A673 (cell line): ENCODE measurements around the gene LAMA3. TPM values are rescaled to one million over a fixed set of nuclear protein-coding genes. Genes with fewer than 3 reads are reported as not detected.

ENCODE experiments used
- BruUV-seq: library from RNA; stranded (reverse); fragments of 400-500 nt; replicated peaks from 2 replicates; lab custom pipeline; 2021; lab: Mats Ljungman, UMichigan
- CTCF ChIA-PET: fragments of 300-600 bp; sonication (Branson Sonifier 250); formaldehyde crosslinking; loops from one replicate; lab custom pipeline; 2022; ENCODE audit warnings: antibody characterized with exemption; lab: Charles Lee
- POLR2A ChIA-PET: fragments of 300-600 bp; sonication (Branson Sonifier 250); formaldehyde crosslinking; loops from one replicate; lab custom pipeline; 2022; ENCODE audit warnings: antibody characterized with exemption; ENCODE audit not compliant: low non-redundant PET; lab: Charles Lee
- DNase-seq: peaks from one replicate; pipeline ENCODE4 v3.0.0-alpha.2; 2015; ENCODE audit warnings: low spot score
- H3K27ac ChIP-seq: fragments of 200-600 bp; sonication (generic); 2 replicates; pipeline ENCODE4 v1.5.1; 2016; ENCODE audit warnings: mixed run types, low read depth, mild to moderate bottlenecking, mixed read lengths, antibody characterized with exemption, low read length; ENCODE audit not compliant: poor library complexity, severe bottlenecking
- H3K27me3 ChIP-seq: fragments of 200-600 bp; sonication (generic); replicated peaks from 2 replicates; pipeline ENCODE4 v1.6.1; 2017; ENCODE audit warnings: mixed run types, low read depth, mild to moderate bottlenecking, mixed read lengths, antibody characterized with exemption, low read length; ENCODE audit not compliant: insufficient read depth, poor library complexity
- H3K36me3 ChIP-seq: fragments of 200-600 bp; sonication (generic); 2 replicates; pipeline ENCODE4 v1.6.1; 2016; ENCODE audit warnings: mixed run types, mild to moderate bottlenecking, mixed read lengths, antibody characterized with exemption, low read length; ENCODE audit not compliant: insufficient read depth, poor library complexity, severe bottlenecking
- H3K4me1 ChIP-seq: fragments of 200-600 bp; sonication (generic); 2 replicates; pipeline ENCODE4 v1.6.1; 2017; ENCODE audit warnings: mixed run types, mild to moderate bottlenecking, mixed read lengths, antibody characterized with exemption, low read length; ENCODE audit not compliant: insufficient read depth, poor library complexity, severe bottlenecking
- H3K4me3 ChIP-seq: fragments of 200-600 bp; sonication (generic); 2 replicates; pipeline ENCODE4 v1.5.1; 2016; ENCODE audit warnings: low read depth, mixed run types, mild to moderate bottlenecking, mixed read lengths, low read length; ENCODE audit not compliant: poor library complexity, severe bottlenecking
- H3K9me3 ChIP-seq: fragments of 200-600 bp; sonication (generic); 2 replicates; pipeline ENCODE4 v1.6.1; 2016; ENCODE audit warnings: mixed run types, low read depth, mild to moderate bottlenecking, mixed read lengths, antibody characterized with exemption, low read length; ENCODE audit not compliant: poor library complexity, severe bottlenecking
- EZH2 ChIP-seq: fragments of 200-600 bp; sonication (generic); IDR thresholded peaks from 2 replicates; pipeline ENCODE4 v1.6.1; 2017; ENCODE audit warnings: borderline replicate concordance, low read depth, mild to moderate bottlenecking, mixed read lengths, antibody characterized with exemption, low read length; ENCODE audit not compliant: poor library complexity, severe bottlenecking
- intact Hi-C: fragments of 100-400 bp; cut with micrococcal nuclease; formaldehyde crosslinking; loops from one replicate; pipeline ENCODE4 v1.10.0; 2022; ENCODE audit not compliant: unreplicated experiment
- total RNA-seq: library from RNA; stranded (reverse); gene quantifications from 2 replicates; pipeline ENCODE4 v1.2.3, GENCODE V29; 2021
- TF ChIP-seq, protein P1 (sequence below): fragments of 300-800, 200-600 bp; sonication (generic); conservative IDR thresholded peaks from 2 replicates; pipeline ENCODE4 v1.5.1; 2017; ENCODE audit warnings: low read depth, mild to moderate bottlenecking, antibody characterized with exemption, low read length, moderate library complexity, mixed read lengths

Gene LAMA3
- total RNA-seq, 1 experiment from 2014 or later = 2.7 TPM

DNA sequence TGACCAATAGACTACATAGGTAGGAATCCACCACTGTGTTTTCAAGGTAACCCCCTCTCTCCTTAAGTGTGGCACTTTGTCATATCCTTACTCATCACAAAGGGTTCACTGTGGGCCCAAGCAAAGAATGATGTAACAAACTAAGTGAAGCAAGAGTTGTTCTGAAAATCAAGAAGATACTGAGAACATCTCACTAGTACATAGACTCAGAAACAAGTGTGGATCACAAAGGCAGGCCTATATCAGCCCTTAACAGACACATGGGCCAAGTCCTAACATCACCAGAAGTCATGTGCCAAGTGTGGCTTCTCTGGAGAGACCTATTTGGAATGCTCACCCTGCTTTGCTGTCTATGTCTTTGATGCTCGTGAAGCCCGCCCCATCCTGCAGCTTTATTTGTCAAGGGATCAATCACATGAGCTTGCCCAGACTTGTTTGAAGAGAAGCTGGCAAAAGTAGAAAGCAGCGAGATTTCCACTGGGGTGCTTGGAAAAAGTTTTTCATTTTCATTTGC, 194.1 kb downstream of the LAMA3 start:
- Histone ChIP-seq H3K36me3 (no peaks in the 10 kb centered on the region), H3K4me1 (peaks cover 8% of the 10 kb centered on the region), H3K27me3 (no peaks in the 10 kb centered on the region), H3K9me3 (no peaks in the 10 kb centered on the region), H3K27ac (no peak overlapping the region), H3K4me3 (no peak overlapping the region)
- TF ChIP-seq, protein P1, sequence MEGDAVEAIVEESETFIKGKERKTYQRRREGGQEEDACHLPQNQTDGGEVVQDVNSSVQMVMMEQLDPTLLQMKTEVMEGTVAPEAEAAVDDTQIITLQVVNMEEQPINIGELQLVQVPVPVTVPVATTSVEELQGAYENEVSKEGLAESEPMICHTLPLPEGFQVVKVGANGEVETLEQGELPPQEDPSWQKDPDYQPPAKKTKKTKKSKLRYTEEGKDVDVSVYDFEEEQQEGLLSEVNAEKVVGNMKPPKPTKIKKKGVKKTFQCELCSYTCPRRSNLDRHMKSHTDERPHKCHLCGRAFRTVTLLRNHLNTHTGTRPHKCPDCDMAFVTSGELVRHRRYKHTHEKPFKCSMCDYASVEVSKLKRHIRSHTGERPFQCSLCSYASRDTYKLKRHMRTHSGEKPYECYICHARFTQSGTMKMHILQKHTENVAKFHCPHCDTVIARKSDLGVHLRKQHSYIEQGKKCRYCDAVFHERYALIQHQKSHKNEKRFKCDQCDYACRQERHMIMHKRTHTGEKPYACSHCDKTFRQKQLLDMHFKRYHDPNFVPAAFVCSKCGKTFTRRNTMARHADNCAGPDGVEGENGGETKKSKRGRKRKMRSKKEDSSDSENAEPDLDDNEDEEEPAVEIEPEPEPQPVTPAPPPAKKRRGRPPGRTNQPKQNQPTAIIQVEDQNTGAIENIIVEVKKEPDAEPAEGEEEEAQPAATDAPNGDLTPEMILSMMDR = no peak
- no peak for TF ChIP-seq EZH2
- ChIA-PET CTCF (no interaction called here), POLR2A (no interaction called here)
- intact Hi-C loops = no loop called here
- peak; percentile 17 for DNase-seq
- BruUV-seq = no TSS peak

DNA sequence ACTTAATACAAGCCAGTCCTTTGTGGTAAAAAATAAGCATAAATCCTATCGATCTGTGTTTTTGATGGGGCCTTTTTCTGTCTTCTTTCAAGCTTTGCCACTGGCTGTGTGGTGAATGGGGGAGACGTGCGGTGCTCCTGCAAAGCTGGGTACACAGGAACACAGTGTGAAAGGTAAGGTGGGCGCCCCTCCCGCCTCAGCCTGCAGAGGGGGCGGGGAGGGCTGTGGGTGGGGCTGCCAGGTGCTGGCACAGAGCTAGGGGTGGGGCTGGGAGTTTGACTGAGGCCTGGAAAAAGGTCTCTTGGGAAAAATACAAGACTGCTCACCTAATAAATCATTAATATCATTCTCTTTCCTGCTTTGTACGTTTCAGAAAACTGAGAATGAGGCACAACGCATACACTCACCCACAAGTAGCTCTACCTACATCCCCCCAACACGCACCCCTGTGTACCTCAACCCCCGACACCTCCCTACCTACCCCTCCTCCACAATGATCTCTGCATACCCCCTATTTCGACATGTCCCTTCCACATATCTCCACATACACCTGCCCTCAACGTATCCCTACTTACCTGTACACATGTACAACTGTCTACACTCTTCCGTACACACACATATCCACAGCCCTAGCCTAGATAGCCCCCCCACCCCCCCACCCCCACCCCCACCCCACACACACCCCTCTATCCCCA, 195.6 kb downstream of the LAMA3 start:
- BruUV-seq = no TSS peak
- no peak overlapping the region for H3K4me3 ChIP-seq
- H3K9me3 ChIP-seq = no peaks in the 10 kb centered on the region
- DNase-seq = no peak
- POLR2A ChIA-PET = no interaction called here
- no peak overlapping the region for H3K27ac ChIP-seq
- H3K4me1 ChIP-seq = peaks cover 8% of the 10 kb centered on the region
- intact Hi-C loops = no loop called here
- no peaks in the 10 kb centered on the region for H3K36me3 ChIP-seq
- H3K27me3 ChIP-seq = no peaks in the 10 kb centered on the region
- TF ChIP-seq EZH2 = no peak
- TF ChIP-seq, protein P1 = no peak
- CTCF ChIA-PET = no interaction called here

DNA sequence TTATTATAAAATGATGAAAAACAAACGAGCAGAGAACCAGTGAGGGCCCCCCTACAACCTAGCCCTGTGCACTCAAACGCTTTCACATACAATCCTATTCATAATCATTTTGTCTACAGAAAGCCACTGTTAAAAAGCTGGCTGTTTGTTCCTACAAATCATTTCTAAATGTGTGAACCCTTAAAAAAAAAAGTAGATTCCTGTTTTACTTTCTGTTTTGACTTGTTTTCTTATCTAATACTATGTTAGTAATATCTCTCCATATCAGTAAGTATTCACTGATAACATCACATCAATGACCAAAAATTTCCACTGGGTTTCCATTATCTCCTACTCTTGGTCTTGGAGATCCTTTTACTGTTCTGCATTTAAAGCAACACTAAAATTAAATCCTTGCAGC, 196.5 kb downstream of the LAMA3 start:
- no peak for DNase-seq
- ChIA-PET POLR2A (no interaction called here), CTCF (no interaction called here)
- BruUV-seq = no TSS peak
- TF ChIP-seq EZH2 = no peak
- TF ChIP-seq, protein P1 = no peak
- Histone ChIP-seq H3K36me3 (no peaks in the 10 kb centered on the region), H3K27ac (no peak overlapping the region), H3K4me3 (no peak overlapping the region), H3K4me1 (peaks cover 8% of the 10 kb centered on the region), H3K9me3 (no peaks in the 10 kb centered on the region), H3K27me3 (no peaks in the 10 kb centered on the region)
- intact Hi-C loops = no loop called here
